ENCODE measurements around the gene NTS.

The NTS gene

DNA sequence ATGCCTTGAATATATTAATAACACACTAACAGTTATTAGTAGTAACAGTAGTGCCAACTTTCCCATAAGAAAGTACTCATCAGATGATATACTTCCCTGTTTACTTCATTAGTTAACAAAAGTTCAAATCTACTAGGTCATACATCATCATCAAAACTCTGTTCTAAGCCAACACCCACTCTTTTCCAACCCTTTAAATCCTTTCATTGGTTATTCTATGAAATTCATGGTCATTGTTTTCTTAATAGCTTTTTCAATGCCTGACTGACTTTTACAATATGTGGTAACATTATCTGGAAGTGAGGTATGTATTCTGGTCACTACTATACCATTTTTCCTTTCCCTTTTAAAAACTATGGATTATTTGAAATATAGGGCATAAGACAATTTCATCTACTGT lies 9.7 kb downstream of the NTS start:
- H3K4me3 ChIP-seq (ENCODE audit: low read depth, low read length): no peak overlapping the region
- CTCF ChIA-PET: interaction anchor here (0.6 to 1.6 kb wide), 6 partner anchors 10 to 727 kb away, joined by 3 to 7 read pairs (median 4); no protein-coding TSS in a partner anchor
- H3K9me3 ChIP-seq (ENCODE audit: control insufficient read depth, insufficient read depth, low read depth, low read length): no peaks in the 10 kb centered on the region
- H3K4me1 ChIP-seq (ENCODE audit: control insufficient read depth, insufficient read depth, low read length): no peaks in the 10 kb centered on the region
- no peak overlapping the region for H3K27ac ChIP-seq (ENCODE audit: extremely low read depth, low read depth, low read length)
- POLR2A ChIA-PET: no interaction called here
- H3K36me3 ChIP-seq (ENCODE audit: control insufficient read depth in 2 of 2, insufficient read depth in 1 of 2, low read length in 2 of 2): no peaks in the 10 kb centered on the region
- TF ChIP-seq, protein P1, sequence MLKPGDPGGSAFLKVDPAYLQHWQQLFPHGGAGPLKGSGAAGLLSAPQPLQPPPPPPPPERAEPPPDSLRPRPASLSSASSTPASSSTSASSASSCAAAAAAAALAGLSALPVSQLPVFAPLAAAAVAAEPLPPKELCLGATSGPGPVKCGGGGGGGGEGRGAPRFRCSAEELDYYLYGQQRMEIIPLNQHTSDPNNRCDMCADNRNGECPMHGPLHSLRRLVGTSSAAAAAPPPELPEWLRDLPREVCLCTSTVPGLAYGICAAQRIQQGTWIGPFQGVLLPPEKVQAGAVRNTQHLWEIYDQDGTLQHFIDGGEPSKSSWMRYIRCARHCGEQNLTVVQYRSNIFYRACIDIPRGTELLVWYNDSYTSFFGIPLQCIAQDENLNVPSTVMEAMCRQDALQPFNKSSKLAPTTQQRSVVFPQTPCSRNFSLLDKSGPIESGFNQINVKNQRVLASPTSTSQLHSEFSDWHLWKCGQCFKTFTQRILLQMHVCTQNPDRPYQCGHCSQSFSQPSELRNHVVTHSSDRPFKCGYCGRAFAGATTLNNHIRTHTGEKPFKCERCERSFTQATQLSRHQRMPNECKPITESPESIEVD (tag by site-specific recombination; IDR thresholded peaks at IDR 0.05): peak; percentile 64
- TF ChIP-seq SP7 (tag by site-specific recombination; IDR thresholded peaks at IDR 0.05): no peak

DNA sequence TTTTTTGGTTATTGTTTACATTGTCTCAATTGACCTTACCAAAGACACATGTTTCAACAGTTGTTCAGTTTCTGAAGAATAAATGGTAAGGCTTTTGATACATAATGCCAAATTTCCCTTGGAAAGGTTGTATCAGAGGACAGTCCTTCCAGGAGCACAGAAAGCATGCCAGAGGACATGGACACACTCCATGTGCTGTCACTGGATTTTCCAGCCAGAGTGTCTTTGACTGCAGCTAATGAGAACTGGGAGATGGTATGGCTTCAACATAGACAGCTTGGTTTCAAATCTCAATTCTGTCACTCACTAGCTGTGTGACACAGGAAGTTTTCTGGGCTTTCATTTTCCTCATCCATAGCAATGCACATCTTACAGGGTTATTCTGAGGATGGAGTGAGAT lies 20.6 kb downstream of the NTS start:
- Histone ChIP-seq H3K9me3 (ENCODE audit: control insufficient read depth, insufficient read depth, low read depth, low read length) (no peaks in the 10 kb centered on the region; the same call in 1 of the 2 replicates), H3K27ac (ENCODE audit: extremely low read depth, low read depth, low read length) (no peak overlapping the region), H3K4me3 (ENCODE audit: low read depth, low read length) (no peak overlapping the region), H3K36me3 (ENCODE audit: control insufficient read depth in 2 of 2, insufficient read depth in 1 of 2, low read length in 2 of 2) (no peaks in the 10 kb centered on the region), H3K4me1 (ENCODE audit: control insufficient read depth, insufficient read depth, low read length) (no peaks in the 10 kb centered on the region)
- TF ChIP-seq ZNF660 (tag by site-specific recombination; IDR thresholded peaks at IDR 0.05) (no peak), ZNF654 (tag by site-specific recombination; IDR thresholded peaks at IDR 0.05; ENCODE audit: low read depth) (no peak), ZNF426 (tag by site-specific recombination; IDR thresholded peaks at IDR 0.05) (no peak), KLF10 (tag by site-specific recombination; IDR thresholded peaks at IDR 0.05) (no peak), ZNF292 (tag by site-specific recombination; IDR thresholded peaks at IDR 0.05; ENCODE audit: borderline replicate concordance, low read depth) (no peak), OVOL3 (tag by site-specific recombination; IDR thresholded peaks at IDR 0.05) (no peak), TCF7L2 (IDR thresholded peaks at IDR 0.05; ENCODE audit: borderline replicate concordance, low read depth, low read length) (no peak), ZIC2 (tag by site-specific recombination; IDR thresholded peaks at IDR 0.05) (no peak), ZNF561 (tag by site-specific recombination; IDR thresholded peaks at IDR 0.05; ENCODE audit: borderline replicate concordance) (no peak)
- TF ChIP-seq, protein P2, sequence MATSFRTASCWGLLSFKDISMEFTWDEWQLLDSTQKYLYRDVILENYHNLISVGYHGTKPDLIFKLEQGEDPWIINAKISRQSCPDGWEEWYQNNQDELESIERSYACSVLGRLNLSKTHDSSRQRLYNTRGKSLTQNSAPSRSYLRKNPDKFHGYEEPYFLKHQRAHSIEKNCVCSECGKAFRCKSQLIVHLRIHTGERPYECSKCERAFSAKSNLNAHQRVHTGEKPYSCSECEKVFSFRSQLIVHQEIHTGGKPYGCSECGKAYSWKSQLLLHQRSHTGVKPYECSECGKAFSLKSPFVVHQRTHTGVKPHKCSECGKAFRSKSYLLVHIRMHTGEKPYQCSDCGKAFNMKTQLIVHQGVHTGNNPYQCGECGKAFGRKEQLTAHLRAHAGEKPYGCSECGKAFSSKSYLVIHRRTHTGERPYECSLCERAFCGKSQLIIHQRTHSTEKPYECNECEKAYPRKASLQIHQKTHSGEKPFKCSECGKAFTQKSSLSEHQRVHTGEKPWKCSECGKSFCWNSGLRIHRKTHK (tag by site-specific recombination; IDR thresholded peaks at IDR 0.05): no peak
- ChIA-PET POLR2A (no interaction called here), CTCF (no interaction called here)

DNA sequence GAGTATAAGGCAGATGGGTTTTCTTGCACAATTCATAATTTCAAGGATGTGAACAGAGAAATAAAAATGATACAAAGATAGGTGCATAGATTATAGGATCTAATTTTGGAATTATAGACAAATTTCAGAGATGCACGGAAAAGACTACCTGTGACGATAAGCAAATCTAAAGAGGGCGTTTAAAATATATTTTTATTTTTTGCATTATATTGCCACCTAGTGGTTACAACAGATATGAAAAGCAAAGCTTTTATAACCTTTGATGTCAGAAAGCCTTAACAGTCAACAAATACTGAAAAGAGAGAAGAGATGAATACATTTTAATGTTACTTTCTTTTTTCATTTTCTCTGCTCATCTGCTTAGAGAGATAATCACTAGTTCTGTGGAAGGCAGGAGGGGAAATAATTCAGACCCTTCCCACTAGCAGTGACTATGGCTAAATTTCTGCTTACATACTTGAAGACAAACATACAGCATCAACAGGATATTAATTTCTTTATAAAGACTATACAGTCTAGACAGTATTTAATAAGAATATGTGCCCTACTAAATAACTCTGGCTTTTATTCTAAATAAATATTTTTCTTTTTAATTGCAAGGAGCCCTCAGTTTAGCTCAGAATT lies 46.3 kb downstream of the NTS start:
- Histone ChIP-seq H3K9me3 (ENCODE audit: control insufficient read depth, insufficient read depth, low read depth, low read length) (no peaks in the 10 kb centered on the region), H3K4me3 (ENCODE audit: low read depth, low read length) (no peak overlapping the region), H3K36me3 (ENCODE audit: control insufficient read depth in 2 of 2, insufficient read depth in 1 of 2, low read length in 2 of 2) (no peaks in the 10 kb centered on the region), H3K4me1 (ENCODE audit: control insufficient read depth, insufficient read depth, low read length) (no peaks in the 10 kb centered on the region), H3K27ac (ENCODE audit: extremely low read depth, low read depth, low read length) (no peak overlapping the region)
- POLR2A ChIA-PET: no interaction called here
- CTCF ChIA-PET: interaction anchor here (0.6 to 2.2 kb wide), 19 partner anchors 10 to 1928 kb away, joined by 3 to 16 read pairs (median 4); partner anchors contain the start of gene NTS
- TF ChIP-seq ZNF792 (tag by site-specific recombination; IDR thresholded peaks at IDR 0.05) (no peak), KLF9 (tag by site-specific recombination; IDR thresholded peaks at IDR 0.05; ENCODE audit: low read depth) (no peak), ZNF654 (tag by site-specific recombination; IDR thresholded peaks at IDR 0.05; ENCODE audit: low read depth) (peak; percentile 72), ZNF350 (tag by site-specific recombination; IDR thresholded peaks at IDR 0.05) (no peak)
